HepG2 (cell line): Measurements from ENCODE around the gene ASB5.

Source experiments
- ELF4 ChIP-seq: sonication (generic); formaldehyde crosslinking; IDR thresholded peaks from 2 replicates; pipeline ENCODE4 v1.5.0; 2020; ENCODE audit warnings: missing genetic modification reagents, mild to moderate bottlenecking, moderate library complexity, borderline replicate concordance
- EZH2 ChIP-seq: conservative IDR thresholded peaks from 2 replicates; pipeline ENCODE4 v1.6.1; 2012; ENCODE audit warnings: mild to moderate bottlenecking, low read depth, low read length, moderate library complexity
- POLR2A ChIP-seq, 2 experiments: IDR thresholded peaks; 2 replicates each; pipeline ENCODE4 v1.6.1; 2011; ENCODE audit warnings: low read depth in 2 of 2, low read length in 2 of 2, mild to moderate bottlenecking in 1 of 2, moderate library complexity in 1 of 2; ENCODE audit not compliant: insufficient read depth in 1 of 2
- SMC3 ChIP-seq: IDR thresholded peaks from 2 replicates; pipeline ENCODE4 v1.6.1; 2011; ENCODE audit warnings: low read length, improper control_type of control experiment
- ZFP90 ChIP-seq: sonication (generic); formaldehyde crosslinking; IDR thresholded peaks from 2 replicates; pipeline ENCODE4 v1.8.0; 2022; ENCODE audit warnings: missing genetic modification reagents, mild to moderate bottlenecking, inconsistent platforms, borderline replicate concordance
- ZSCAN20 ChIP-seq: sonication (generic); formaldehyde crosslinking; IDR thresholded peaks from 2 replicates; pipeline ENCODE4 v1.4.0; 2020; ENCODE audit warnings: missing genetic modification reagents, mild to moderate bottlenecking, borderline replicate concordance
- TF ChIP-seq, protein P1 (sequence below): sonication (generic); formaldehyde crosslinking; IDR thresholded peaks from 2 replicates; pipeline ENCODE4 v1.5.0; 2020; ENCODE audit warnings: mild to moderate bottlenecking, missing genetic modification reagents, moderate library complexity

DNA sequence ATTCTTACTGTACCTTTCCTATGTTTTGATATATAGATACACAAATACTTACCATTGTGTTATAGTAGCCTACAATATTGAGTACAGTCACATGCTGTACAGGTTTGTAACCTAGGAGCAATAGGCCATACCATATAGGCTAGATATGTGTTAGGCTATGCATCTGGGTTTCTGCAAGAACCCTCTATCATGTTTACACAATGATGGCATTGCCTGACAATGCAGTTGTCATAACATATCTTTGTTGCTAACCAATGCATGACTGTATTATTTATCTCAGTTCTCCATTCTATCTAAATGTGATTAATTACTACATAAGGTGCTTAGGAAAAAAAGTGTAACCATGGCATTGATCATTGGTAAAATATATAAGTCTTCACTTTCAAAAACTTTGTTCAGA is 40.8 kb upstream of the ASB5 start:
- TF ChIP-seq ELF4 (CRISPR knock-in tag) (no peak), EZH2 (no peak), POLR2A (IDR thresholded peaks at IDR 0.05; ENCODE audit: insufficient read depth in 1 of 2, low read depth in 2 of 2, low read length in 2 of 2) (no peak), ZSCAN20 (CRISPR knock-in tag) (no peak), SMC3 (no peak), ZFP90 (CRISPR knock-in tag) (no peak)
- TF ChIP-seq, protein P1, sequence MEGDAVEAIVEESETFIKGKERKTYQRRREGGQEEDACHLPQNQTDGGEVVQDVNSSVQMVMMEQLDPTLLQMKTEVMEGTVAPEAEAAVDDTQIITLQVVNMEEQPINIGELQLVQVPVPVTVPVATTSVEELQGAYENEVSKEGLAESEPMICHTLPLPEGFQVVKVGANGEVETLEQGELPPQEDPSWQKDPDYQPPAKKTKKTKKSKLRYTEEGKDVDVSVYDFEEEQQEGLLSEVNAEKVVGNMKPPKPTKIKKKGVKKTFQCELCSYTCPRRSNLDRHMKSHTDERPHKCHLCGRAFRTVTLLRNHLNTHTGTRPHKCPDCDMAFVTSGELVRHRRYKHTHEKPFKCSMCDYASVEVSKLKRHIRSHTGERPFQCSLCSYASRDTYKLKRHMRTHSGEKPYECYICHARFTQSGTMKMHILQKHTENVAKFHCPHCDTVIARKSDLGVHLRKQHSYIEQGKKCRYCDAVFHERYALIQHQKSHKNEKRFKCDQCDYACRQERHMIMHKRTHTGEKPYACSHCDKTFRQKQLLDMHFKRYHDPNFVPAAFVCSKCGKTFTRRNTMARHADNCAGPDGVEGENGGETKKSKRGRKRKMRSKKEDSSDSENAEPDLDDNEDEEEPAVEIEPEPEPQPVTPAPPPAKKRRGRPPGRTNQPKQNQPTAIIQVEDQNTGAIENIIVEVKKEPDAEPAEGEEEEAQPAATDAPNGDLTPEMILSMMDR (CRISPR knock-in tag): no peak
